ENCODE data around the gene SLC35G1.
A peak's percentile ranks its signal among the peaks of the same experiment; 100 is the strongest.

The SLC35G1 gene

DNA sequence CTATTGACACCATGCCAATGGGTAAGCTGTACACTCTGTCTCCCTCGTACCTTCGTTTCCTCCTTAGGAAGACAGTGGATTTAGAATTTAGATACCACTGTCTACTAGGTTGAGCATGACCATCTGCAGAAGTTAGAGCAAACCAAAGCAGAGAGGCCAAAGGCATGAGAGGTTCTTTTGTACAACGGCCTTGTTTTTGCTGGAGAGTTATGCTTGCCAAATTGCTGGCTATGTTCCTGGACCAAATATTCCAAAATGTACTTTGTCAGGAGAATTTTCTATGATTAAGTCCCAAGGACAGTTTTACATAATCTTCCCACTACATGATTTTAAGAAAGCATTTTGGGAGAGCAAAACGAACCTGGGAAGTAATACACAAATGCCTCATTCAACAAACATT, 52.0 kb downstream of the SLC35G1 start:
- no peak overlapping the region for H3K4me3 ChIP-seq (ENCODE audit: low read depth, low read length)
- in situ Hi-C loops (cut with HindIII; ENCODE audit: low sequenced_read_pairs): no loop called here
- TF ChIP-seq, protein P1, sequence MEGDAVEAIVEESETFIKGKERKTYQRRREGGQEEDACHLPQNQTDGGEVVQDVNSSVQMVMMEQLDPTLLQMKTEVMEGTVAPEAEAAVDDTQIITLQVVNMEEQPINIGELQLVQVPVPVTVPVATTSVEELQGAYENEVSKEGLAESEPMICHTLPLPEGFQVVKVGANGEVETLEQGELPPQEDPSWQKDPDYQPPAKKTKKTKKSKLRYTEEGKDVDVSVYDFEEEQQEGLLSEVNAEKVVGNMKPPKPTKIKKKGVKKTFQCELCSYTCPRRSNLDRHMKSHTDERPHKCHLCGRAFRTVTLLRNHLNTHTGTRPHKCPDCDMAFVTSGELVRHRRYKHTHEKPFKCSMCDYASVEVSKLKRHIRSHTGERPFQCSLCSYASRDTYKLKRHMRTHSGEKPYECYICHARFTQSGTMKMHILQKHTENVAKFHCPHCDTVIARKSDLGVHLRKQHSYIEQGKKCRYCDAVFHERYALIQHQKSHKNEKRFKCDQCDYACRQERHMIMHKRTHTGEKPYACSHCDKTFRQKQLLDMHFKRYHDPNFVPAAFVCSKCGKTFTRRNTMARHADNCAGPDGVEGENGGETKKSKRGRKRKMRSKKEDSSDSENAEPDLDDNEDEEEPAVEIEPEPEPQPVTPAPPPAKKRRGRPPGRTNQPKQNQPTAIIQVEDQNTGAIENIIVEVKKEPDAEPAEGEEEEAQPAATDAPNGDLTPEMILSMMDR (IDR thresholded peaks at IDR 0.05; ENCODE audit: low read depth, low read length): no peak
- no peak for DNase-seq (ENCODE audit: low read depth, low spot score)

DNA sequence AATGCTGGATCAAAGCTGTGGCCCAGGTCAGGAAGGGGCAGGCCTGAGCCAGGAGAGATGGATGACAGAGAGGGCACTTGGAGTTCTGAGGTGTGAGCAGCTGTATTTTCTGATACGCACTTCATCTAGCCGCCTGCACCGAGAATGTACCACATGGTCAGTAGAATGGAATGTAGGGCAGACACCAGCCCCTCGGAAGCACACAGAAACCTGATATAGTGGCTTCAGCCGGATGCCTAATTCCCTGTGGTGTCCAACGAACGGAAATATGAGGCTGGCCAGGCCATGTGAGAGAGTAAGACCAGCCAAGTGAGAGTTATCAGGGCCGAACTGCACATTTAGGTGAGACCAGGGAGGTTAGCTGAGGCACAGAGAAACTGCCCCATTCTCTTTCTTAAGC, 53.3 kb downstream of the SLC35G1 start:
- peak; percentile 86 for DNase-seq (ENCODE audit: low read depth, low spot score)
- in situ Hi-C loops (cut with HindIII; ENCODE audit: low sequenced_read_pairs): no loop called here
- TF ChIP-seq, protein P1 (IDR thresholded peaks at IDR 0.05; ENCODE audit: low read depth, low read length): no peak
- no peak overlapping the region for H3K4me3 ChIP-seq (ENCODE audit: low read depth, low read length)

DNA sequence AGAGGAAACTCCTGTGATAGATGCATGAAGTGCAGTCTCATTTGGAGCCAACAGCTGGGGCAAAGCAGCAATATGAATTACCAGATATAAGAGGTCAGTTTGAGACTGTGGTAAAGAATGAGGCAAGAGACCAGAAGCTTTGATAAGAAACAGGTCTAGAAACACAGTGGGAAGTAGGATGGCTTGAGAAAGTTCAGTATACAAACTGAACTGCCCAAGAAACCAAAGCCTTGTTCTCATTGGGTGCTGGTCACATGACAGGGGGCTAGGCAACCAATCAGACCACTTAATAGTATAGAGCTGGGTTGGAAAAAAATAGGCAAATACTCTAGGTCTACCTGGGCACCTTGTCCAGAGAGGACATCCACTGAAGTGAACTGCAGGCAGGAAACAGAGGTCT, 53.7 kb downstream of the SLC35G1 start:
- in situ Hi-C loops (cut with HindIII; ENCODE audit: low sequenced_read_pairs): no loop called here
- peak; percentile 27 for DNase-seq (ENCODE audit: low read depth, low spot score)
- TF ChIP-seq, protein P1 (IDR thresholded peaks at IDR 0.05; ENCODE audit: low read depth, low read length): no peak
- no peak overlapping the region for H3K4me3 ChIP-seq (ENCODE audit: low read depth, low read length)

DNA sequence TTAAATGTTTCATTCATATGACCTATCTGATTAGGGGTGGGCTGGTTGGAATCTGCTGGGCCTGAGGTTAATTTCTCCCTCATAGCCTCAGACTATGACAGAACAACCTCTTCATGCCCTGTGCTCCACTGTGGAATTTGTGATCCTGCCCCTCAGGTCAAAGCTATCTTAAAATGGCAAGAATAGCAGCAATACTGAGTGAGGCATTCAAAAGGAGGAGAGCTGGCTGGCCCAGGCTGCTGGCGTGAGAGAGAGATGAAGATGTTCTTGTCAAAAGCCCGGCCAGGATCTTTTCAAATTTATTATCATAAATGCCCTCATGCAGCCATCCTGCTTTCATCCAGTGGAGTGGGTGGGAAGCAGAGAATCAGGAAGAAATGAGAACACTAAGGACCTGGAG, 58.1 kb downstream of the SLC35G1 start:
- no peak overlapping the region for H3K4me3 ChIP-seq (ENCODE audit: low read depth, low read length)
- TF ChIP-seq, protein P1 (IDR thresholded peaks at IDR 0.05; ENCODE audit: low read depth, low read length): no peak
- no peak for DNase-seq (ENCODE audit: low read depth, low spot score)
- in situ Hi-C loops (cut with HindIII; ENCODE audit: low sequenced_read_pairs): no loop called here

All from astrocyte of the spinal cord (primary cell).